ENCODE data around the gene FTCDNL1.

- no peak for TF ChIP-seq CTCF (IDR thresholded peaks at IDR 0.05)
- TF ChIP-seq POLR2A (IDR thresholded peaks at IDR 0.05) = no peak
Measured at GRCh38 chr2:199770716-199771115, 80.3 kb downstream of the FTCDNL1 start.
